Activated naive CD8-positive, alpha-beta T cell treated with anti-CD3 and anti-CD28 coated beads, Interleukin-2, amount 50 U/mL, for 16 hours (primary cell): ENCODE data around the gene ALKBH3.

Source experiments
- DNase-seq: peaks from one replicate; pipeline ENCODE4 v3.0.0-alpha.2; 2020; ENCODE audit warnings: low read depth, low spot score

ALKBH3 gene

DNA sequence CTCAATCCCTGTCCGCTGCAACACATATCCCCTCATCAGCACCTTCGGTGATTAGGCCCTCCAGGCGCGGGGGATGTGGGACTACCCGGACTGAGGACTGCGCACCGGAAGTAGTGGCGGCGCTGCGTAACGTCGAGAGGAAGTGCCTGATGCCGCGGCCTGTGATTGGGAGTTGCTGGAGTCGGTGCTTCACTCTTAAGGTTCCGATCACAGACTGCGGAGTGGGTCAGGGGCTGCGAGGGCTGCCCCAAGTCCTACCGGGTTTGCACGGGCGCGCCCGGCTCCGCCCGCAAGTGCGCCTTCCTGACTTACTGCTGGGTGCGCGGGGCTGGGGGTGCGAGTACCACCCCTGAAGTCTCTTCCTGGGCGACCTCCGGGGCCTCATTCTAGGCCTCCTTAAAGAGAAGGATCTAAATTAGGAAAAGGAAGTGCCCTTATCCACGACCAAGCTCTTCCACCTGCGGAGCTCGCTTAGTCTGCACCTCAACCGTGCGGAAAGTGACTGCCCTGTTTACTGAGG lies at the start of gene ALKBH3:
Gene ALKBH3, plus strand, starts transcription at position 192 of the 520 bp plus-strand sequence. CDS start 1,822 bp downstream, outside the sequence.
- DNase-seq = peak; percentile 85

DNA sequence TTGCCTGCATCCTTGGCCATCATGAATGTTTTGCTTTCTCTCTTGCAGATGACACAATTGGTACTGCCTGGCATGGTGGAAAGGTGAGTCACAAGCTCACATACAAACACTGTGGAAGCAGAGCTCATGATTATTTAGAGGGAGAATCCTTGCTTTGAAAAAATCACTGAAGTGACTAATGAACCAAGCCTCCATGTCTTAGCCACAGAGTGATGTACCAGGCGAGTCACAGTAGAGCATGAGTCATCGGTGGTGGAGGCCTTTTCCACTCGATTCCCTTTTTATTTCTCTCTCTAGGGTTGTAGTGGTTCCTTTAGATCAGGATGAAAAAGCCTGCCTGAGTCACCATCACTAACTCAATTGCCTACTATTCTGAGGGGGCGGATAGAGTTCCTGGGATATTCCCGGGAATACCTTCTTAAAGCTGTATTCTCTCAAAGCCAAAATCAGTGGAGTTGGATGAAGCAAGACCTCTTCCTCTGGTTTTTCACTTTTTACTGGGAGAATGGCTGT lies 49.6 kb upstream of the ALKBH3 start:
- peak; percentile 6 for DNase-seq

DNA sequence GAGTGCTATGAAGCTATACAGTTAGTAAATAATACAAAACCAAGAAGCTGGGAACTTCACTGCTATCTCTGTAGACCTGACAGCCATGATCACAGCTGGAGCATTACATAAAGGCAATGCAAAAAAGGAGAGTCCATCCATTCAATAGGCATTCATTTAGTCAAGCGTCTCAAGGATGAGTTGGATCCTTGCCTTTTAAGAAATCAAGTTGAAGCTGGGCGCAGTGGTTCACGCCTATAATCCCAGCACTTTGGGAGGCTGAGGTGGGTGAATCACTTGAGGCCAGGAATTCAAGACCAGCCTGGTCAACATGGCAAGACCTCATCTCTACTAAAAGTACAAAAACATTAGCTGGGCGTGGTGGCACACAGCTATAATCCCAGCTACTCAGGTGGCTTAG lies 48.1 kb upstream of the ALKBH3 start:
- DNase-seq = no peak

DNA sequence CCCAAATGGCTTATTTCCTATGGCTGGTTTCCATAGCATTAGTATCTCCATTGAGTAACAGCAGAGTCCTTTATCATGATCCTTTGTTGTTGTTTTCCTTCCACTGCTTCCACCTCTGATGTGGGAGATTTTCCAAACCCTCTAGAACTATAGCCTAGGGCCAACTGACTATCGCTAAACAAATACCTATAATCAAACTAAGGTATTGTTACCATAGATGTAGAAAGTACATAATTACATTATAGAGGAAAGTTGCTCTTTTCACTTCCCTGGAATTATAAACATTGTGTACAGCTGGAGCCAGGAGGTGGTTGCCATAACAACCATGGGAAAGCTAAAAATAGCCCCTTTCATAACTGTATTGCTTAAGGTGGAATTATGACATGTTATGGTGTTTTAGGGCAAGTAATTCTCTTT lies 47.0 kb upstream of the ALKBH3 start:
- no peak for DNase-seq

DNA sequence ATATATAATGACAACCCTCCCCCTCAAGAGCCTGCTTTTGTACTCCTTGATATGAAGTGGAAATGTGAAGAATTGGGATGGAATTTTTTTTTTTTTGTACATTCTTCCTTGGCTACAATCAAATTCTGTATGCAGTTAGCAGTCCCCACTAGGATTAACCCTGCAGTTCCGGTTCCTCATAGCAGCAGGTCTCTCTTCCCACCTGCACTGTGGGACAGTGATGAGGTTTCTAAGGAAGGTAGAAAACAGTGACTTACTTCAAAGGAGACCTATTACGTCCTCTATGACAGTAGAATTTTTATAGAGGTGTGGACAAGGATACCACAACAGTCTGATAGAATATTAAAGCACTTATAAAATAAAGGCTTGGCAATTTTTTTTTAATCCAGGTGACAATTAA lies 46.3 kb upstream of the ALKBH3 start:
- no peak for DNase-seq

DNA sequence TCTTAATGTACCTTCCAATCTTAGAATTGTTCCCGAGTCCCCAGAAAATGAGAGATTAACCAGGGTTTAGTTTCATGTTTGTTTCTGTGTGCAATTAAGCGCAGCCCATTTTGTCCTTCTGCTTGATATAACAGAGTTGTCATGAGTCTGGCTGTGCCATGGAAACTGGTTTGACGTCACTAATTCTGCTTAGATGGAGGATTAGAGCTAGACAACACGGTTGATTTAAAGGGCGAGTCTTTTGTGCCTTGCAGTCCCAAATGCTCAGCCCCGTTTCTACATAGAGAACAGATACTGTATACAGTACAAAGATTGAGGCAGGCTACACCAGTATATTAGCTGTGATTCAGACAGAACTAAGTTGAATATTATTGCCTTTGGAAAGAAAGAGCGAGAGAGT lies 45.5 kb upstream of the ALKBH3 start:
- DNase-seq = no peak

DNA sequence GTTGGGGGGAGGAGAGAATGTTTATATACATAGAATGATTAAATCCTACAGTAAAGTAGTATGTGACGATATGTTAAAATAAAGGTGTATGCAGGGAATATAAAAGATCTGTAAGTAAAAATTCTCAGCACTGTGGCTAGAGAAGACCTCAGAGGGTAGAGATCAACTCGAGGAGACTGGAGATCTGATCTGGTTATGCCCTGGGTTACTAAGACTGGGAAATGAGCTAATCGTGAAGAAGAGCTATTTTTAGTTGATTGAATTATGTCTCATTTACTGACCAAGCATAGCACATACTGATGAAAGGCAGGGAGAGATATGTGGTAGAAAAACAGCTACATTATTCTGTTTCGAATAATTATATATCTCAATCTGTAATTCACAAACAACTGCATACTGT lies 42.8 kb upstream of the ALKBH3 start:
- DNase-seq = no peak

DNA sequence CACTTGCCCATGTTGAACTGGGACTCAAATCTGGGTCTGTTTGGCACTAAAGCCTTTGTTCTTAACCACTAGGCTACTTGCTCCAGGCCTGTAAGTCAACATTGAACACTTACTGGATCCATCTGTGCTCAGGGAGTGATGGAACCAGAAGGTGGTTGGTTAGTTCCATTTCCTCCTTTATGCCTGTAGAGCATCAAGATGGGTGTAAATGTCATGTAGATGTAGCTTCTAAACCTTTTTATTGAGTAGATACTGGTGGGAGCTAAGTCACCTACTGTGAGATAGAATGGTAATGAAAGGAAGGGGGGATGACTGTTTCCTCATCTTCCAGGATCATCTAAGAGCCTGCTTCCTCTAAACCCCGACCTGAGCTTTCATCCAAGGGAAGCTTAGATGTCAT lies 38.6 kb upstream of the ALKBH3 start:
- no peak for DNase-seq

DNA sequence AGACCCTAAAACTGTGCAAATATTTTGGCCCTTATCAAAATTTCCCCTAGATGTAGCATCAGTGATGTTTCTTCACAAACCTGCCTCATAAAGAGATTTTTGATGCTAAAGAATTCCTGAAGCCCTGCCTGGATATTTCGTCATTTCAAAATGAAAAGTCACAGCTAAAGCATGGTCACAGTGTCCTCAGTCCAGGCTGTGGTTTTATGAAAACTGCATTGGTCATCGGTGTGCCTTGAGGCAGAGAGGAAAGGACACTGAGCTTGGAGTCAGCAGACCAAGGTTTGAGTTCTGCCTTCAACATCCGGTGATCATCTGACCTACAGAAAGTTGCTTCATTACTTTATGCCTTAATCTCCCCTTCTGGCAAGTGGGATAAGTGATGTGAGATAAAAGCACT lies 34.8 kb upstream of the ALKBH3 start:
- no peak for DNase-seq

DNA sequence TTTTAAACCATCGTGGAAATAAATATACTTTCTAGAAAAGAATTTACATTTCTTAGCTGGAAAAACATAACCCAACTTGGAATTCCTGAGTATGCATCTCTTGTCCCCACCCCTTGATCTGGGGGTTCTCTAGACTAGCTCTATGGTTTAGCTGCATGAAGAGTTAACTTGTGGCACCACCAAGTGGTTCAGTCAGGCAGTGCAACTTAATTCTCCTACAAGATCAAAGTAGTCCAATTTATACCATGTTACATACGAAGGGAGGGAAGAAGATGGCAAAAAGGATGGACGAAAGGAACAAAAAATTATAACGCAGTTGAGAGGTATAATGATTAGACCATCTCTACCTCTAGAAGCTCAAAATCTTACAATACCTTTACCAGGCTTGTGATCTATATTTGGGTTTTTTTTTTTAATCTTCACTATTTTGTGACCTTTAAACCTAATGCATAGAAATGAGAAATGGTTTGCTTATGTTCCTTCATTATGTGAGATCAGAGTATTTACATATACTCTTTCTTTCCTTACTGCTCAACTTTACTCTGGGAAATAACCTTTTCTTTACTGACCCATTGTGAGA lies 28.5 kb upstream of the ALKBH3 start:
- DNase-seq = peak; percentile 17

DNA sequence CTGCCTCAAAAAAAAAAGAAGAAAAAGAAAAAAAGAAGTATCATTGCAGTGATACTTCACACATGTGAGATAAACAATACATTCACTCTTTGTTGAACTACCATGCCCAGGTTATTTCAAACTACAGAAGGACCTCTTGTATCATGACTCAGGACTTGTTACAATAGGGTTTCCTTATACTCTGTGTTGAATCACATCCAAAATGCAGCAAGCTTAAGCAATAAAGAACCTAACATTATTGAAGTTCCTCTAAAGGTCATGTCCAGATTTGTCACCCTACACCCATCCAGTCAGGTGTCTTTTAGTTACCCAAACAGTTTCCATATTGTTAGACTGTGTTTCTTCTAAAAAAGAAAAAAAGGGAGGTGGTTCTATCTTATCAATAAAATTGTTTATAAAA lies 26.9 kb upstream of the ALKBH3 start:
- DNase-seq = no peak

DNA sequence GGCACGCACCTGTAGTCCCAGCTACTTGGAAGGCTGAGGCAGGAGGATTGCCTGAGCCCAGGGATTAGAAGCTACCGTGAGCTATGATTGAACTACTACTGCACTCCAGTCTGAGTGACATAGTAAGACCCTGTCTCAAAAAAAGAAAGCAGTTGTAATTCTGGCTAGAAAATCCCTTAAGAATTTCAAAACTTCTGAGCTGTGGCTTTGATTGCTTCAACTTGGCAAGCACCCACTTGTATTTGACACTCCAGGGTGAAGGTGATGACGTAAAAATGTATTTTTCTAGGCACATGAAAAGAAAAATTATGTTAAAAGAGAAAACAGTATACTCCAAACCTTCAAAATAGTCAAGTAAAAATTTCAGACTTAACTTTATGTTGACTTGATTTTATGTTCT lies 23.6 kb upstream of the ALKBH3 start:
- DNase-seq = no peak

DNA sequence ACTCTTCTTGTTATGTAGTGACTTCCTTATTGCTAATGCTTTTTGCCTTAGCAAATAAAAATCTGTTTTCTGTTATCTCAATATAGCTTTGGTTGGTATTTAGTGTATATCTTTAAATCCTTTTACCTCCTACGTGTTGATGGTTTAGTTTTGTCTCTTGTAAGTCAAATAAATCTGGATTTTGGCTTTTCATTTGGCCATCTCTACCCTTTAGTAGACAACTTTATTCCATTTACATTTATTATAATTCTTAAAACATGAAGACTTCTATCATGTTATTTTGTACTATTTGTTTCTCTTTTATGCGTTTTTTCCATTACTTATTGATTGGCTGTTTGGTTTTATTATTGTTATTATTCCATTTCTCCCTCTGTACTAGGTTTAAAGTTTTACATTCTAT lies 19.5 kb upstream of the ALKBH3 start:
- DNase-seq = no peak

DNA sequence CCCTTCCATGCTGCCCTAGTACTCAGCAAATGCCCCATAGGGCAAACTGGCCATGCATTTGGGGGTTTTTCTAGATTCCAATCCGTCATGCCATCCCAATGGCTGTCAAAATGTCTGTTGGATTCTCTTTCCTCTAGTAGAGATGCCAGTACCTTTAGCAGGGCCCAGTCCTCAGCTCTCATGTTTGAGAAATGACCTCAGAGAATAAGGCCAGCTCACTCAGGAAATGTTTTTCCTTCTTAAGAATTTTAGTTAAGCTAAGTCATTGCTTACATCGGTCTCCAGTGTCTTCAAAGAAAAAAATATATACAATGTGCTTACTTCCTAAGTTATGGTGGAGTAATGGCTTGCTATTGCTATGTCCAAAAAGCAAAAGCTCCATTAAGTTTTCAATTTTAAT lies 14.1 kb upstream of the ALKBH3 start:
- no peak for DNase-seq

DNA sequence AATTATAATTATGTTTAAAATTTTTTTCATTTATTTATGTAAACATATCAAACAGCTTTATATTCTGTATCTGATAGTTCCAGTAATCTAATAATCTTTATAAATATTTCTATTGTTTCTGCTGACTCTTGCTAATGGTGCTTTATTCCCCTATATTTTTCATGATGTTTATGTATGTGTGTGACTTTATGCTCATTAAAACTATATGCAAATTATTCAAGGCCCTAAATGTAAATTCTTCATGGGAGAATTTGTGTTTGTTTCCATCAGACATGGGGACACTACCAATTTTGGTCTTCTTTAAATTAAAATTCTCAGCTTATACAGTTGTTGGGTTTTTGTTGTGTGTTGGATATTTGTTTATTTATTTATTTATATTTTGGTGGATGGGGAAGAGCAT lies 13.7 kb upstream of the ALKBH3 start:
- no peak for DNase-seq

DNA sequence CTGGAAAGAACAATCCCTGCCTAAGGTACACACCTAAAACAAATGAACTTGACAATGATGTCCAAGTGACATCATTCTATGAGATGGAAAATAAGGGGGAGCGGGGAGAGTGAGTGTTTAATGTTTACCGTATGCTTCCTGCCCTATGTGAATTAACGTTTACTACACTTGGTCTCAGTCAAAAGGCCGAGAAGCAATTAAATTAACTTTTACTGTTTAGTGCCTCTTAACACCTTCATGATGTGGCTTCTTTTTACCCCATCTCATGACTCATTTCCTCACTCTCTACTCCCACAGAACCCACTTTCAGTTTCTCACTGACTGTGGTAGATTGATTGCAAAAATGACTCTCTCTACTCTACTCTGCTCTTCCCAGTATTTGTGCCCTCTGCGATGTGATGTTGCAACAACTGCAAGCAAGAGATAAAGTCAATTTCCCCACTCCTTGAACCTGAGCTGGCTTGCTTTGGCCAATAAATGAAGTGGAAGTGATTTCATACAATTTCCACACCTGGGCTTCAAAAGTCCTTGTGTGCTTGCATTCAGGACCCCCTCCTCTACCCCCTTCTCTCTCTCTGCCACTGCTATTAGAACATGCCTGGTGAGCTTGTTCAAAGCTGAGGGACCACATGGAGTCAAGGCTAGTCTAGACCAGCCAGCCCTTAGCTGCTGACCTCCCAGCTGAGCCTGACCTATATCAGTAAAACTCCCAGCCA lies 11.6 kb upstream of the ALKBH3 start:
- no peak for DNase-seq

DNA sequence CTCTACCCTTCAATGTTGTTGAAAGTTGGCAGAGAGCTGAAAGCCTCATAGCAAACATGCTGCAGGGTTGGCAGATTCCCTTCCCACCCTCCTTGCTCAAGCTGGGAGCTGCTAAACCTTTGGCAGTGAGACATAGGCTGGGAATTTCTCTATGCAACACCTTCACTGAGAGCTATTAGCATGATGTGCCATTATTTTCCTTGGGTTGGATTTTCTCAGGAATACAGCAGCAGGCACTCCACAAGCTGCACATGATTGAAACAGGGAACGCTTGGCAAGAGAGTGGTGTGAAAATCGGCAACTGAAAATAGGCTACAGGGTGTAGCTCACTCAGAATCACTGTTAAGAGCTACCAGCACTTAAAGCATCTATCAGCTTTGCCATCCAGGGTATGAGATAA lies 9.6 kb upstream of the ALKBH3 start:
- no peak for DNase-seq

DNA sequence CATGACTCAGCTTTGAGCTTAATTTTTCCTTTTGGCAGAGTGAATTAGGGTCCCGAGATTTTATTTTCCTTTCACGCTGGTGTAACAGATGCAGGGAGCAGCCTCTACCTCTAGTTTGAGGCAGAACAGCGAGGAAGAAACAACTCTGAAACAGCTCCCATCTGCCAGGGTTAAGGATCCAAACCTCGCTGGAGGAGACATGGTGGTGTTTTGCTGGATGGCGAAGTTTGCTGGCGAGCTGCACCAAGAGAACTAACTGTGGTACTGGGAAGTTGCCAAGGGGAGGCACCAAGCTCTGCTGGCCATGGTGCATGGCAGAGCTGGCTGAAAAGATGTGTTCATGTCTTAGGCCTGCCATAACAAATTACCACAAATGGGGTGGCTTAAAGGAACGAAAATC lies 7.6 kb upstream of the ALKBH3 start:
- no peak for DNase-seq

DNA sequence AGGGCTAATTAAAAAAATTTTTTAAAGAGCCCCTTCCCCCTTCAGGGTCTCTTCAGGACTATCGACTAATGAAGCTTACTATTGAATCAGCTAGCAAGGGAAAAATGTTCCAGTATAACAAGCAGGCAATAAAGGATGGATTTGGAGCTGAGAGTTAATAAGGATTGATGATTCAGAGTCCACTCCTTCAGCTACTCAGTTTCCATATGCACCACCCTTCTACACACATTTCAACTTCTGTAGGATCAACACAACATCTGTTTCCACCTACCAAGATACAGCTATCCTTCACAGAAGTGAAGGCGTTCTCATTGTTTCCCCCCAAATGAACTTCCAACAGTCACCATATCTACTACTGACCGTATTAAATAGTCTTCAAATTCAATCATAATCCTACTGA lies 6.6 kb upstream of the ALKBH3 start:
- DNase-seq = no peak

DNA sequence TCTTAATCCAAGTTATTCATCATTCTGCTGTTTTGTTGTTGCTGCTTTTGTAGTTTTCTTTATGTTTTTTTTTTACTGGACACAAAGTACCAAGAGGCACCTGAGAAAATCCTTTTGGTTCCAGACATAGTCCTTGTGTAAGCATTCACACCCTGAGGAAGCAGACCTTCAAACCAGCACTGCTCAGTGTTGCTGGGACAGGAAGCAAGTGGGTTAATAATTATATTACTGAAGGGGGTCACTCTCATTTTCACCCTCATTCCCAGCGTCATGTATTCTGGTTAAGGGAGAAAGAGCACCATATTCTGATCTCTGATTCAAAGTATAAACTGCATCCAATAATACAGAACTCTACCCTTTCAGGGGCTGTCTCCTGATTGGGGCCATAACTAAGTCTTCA lies 5.9 kb upstream of the ALKBH3 start:
- no peak for DNase-seq

DNA sequence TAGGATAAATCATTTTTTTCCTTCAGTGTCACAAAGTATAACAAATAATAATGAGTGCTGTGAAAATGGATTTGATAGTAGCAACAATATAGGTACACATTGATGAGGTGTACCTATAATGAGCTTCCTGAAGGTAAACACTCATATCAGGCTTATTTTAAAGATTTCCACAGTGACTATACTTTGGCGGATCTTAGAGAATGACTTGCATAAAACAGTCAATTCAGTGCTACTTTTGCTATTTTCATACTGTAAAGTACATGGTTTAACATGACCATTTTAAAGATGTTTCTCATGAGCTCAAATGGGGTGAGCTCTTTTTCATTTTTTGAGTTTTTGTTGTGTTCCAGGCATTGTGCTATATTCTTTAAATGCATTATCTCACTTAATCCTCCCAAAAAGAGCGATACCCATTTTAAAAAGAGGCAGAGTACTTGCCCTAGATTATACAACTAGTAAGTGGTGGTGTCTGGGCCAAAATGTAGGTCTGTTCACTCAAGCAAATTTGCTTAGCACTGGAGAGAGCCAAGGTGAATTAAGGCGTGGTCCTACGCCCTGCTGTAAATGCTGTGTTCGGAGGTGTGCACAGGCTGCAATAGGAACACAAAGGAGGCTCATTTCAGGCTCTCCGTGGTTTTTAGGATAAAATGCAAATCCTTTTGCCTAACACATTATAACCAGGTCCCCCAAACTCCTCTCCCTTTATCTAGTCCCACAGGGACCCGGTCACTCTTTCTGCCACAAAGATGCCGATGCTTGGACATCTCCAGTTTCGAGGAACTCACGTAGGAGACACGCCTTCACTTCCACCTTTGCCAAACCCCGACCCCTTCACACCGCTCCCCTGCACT lies 617 bp upstream of the ALKBH3 start:
- no peak for DNase-seq

DNA sequence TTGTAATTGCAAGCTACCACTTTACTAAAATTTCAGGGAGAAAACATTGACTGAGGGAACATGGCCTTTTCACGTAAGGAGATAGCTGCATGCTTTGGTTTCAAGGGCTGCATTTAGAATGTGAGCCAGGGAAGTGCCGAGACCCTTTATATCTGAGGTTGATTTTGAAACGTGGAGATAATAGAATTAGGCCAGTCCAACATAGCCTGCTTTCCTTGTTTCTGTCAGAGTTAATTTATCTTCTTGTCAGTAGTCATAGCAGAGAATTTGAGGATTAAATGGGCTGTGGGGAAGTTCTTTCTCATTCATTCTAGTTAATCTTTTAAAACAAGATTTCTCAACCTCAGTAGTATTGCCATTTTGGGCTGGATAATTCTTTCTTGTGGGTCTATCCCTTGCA lies 12.2 kb downstream of the ALKBH3 start:
- no peak for DNase-seq
